RWPE2 (cell line): ENCODE measurements around the gene ZNF438.

Experiments used
- ATAC-seq: fragments of 200-7000 bp; cut with Tn5 transposase; 3 replicates; pipeline ENCODE4 v1.9.1; 2021; ENCODE audit warnings: low read depth
- DNase-seq: peaks from one replicate; pipeline ENCODE4 v3.0.0-alpha.2; 2020; ENCODE audit warnings: low spot score
- H3K27ac ChIP-seq: fragments of 450-650 bp; 2 replicates; pipeline ENCODE4 v1.5.1; 2017; ENCODE audit warnings: mild to moderate bottlenecking; ENCODE audit not compliant: poor library complexity, severe bottlenecking
- H3K27me3 ChIP-seq: fragments of 250-450 bp; sonication (Bioruptor Pico); 2 replicates; pipeline ENCODE4 v1.5.1; 2021; ENCODE audit warnings: mild to moderate bottlenecking, moderate library complexity; ENCODE audit not compliant: insufficient read depth, poor library complexity, severe bottlenecking
- H3K36me3 ChIP-seq: fragments of 250-450 bp; sonication (Bioruptor Pico); 2 replicates; pipeline ENCODE4 v1.5.1; 2020; ENCODE audit warnings: low read depth, mild to moderate bottlenecking, moderate library complexity
- H3K4me1 ChIP-seq: fragments of 250-450 bp; sonication (Bioruptor Pico); 2 replicates; pipeline ENCODE4 v1.5.1; 2021; ENCODE audit warnings: mild to moderate bottlenecking, moderate library complexity; ENCODE audit not compliant: insufficient read depth, poor library complexity, severe bottlenecking
- H3K4me3 ChIP-seq: fragments of 250-450 bp; sonication (Bioruptor Pico); 2 replicates; pipeline ENCODE4 v1.5.1; 2021; ENCODE audit warnings: mild to moderate bottlenecking, moderate library complexity; ENCODE audit not compliant: severe bottlenecking
- H3K9me3 ChIP-seq: fragments of 250-450 bp; sonication (Bioruptor Pico); 2 replicates; pipeline ENCODE4 v1.5.1; 2021; ENCODE audit warnings: mild to moderate bottlenecking, moderate library complexity; ENCODE audit not compliant: severe bottlenecking
- CTCF ChIP-seq: fragments of 450-650 bp; IDR thresholded peaks from one replicate; pipeline ENCODE4 v1.5.1; 2017; ENCODE audit warnings: mild to moderate bottlenecking, moderate library complexity; ENCODE audit not compliant: poor library complexity, severe bottlenecking

Gene ZNF438

GRCh38 chr10:30813872-30814481 lies 217.7 kb downstream of the ZNF438 start:
- H3K36me3 ChIP-seq, result no peaks in the 10 kb centered on the region
- H3K9me3 ChIP-seq, result no peaks in the 10 kb centered on the region
- no peak overlapping the region for H3K4me3 ChIP-seq
- ATAC-seq, result peak; percentile 72; the same call in 2 of the 3 replicates
- no peaks in the 10 kb centered on the region for H3K27me3 ChIP-seq
- TF ChIP-seq CTCF, result no peak
- no peaks in the 10 kb centered on the region for H3K4me1 ChIP-seq
- no peak overlapping the region for H3K27ac ChIP-seq
- no peak for DNase-seq

GRCh38 chr10:30812018-30812851 lies 219.4 kb downstream of the ZNF438 start:
- H3K4me3 ChIP-seq, result no peak overlapping the region
- no peaks in the 10 kb centered on the region for H3K36me3 ChIP-seq
- no peak overlapping the region for H3K27ac ChIP-seq
- no peaks in the 10 kb centered on the region for H3K4me1 ChIP-seq
- no peak for ATAC-seq
- H3K27me3 ChIP-seq, result no peaks in the 10 kb centered on the region
- TF ChIP-seq CTCF, result no peak
- H3K9me3 ChIP-seq, result no peaks in the 10 kb centered on the region
- no peak for DNase-seq

GRCh38 chr10:30811276-30812017 lies 220.2 kb downstream of the ZNF438 start:
- H3K27ac ChIP-seq, result no peak overlapping the region
- H3K4me3 ChIP-seq, result no peak overlapping the region
- no peak for ATAC-seq

GRCh38 chr10:30810416-30810815 lies 221.2 kb downstream of the ZNF438 start:
- H3K27ac ChIP-seq, result no peak overlapping the region
- ATAC-seq (no peak), DNase-seq (no peak)
- no peaks in the 10 kb centered on the region for H3K36me3 ChIP-seq
- H3K4me1 ChIP-seq, result no peaks in the 10 kb centered on the region
- H3K4me3 ChIP-seq, result no peak overlapping the region
- no peaks in the 10 kb centered on the region for H3K9me3 ChIP-seq
- H3K27me3 ChIP-seq, result no peaks in the 10 kb centered on the region
- TF ChIP-seq CTCF, result no peak

More at GRCh38 chr10:30811276-30812017, 220.2 kb downstream of the ZNF438 start:
- Histone ChIP-seq H3K36me3 (no peaks in the 10 kb centered on the region), H3K9me3 (no peaks in the 10 kb centered on the region), H3K27me3 (no peaks in the 10 kb centered on the region), H3K4me1 (no peaks in the 10 kb centered on the region)
- no peak for DNase-seq
- no peak for TF ChIP-seq CTCF
